T follicular helper cell (primary cell): Measurements from ENCODE around the gene AANAT.

Experiments used
- DNase-seq: peaks from one replicate; pipeline ENCODE4 v3.0.0-alpha.2; 2020; ENCODE audit warnings: low read depth
- total RNA-seq, 2 experiments: gene quantifications; one replicate each; lab custom pipeline; 2026; lab: John Stamatoyannopoulos, UW

The AANAT gene
- 0.06 to 0.09 reads per million in 2 experiments for total RNA-seq

GRCh38 chr17:76467366-76467765, at the start of gene AANAT:
Gene AANAT, plus strand, starts transcription at chr17:76467603. Its CDS starts 1,144 bp downstream, at chr17:76468747.
- DNase-seq: no peak

GRCh38 chr17:76419576-76420260, 47.7 kb upstream of the AANAT start:
- DNase-seq: no peak

GRCh38 chr17:76420356-76421043, 46.9 kb upstream of the AANAT start:
- DNase-seq: no peak

GRCh38 chr17:76421044-76421407, 46.4 kb upstream of the AANAT start:
- no peak for DNase-seq

- DNase-seq: no peak
These were observed 45.0 kb upstream of the AANAT start for GRCh38 chr17:76422406-76422805.

- DNase-seq: no peak
These were observed 44.5 kb upstream of the AANAT start for GRCh38 chr17:76422860-76423259.

- DNase-seq: no peak
These were observed 40.5 kb upstream of the AANAT start for GRCh38 chr17:76426853-76427252.

GRCh38 chr17:76427501-76428231, 39.7 kb upstream of the AANAT start:
- no peak for DNase-seq

- no peak for DNase-seq
These were observed 38.9 kb upstream of the AANAT start for GRCh38 chr17:76428511-76428910.

GRCh38 chr17:76431509-76431908, 35.9 kb upstream of the AANAT start:
- DNase-seq: no peak

GRCh38 chr17:76432004-76432403, 35.4 kb upstream of the AANAT start:
- no peak for DNase-seq

- DNase-seq: no peak
These were observed 34.6 kb upstream of the AANAT start for GRCh38 chr17:76432712-76433336.

GRCh38 chr17:76433693-76434092, 33.7 kb upstream of the AANAT start:
- DNase-seq: no peak

- no peak for DNase-seq
These were observed 32.5 kb upstream of the AANAT start for GRCh38 chr17:76434870-76435269.

- DNase-seq: no peak
These were observed 31.7 kb upstream of the AANAT start for GRCh38 chr17:76435751-76436150.

GRCh38 chr17:76437467-76438402, 29.7 kb upstream of the AANAT start:
- DNase-seq: no peak

- no peak for DNase-seq
These were observed 28.5 kb upstream of the AANAT start for GRCh38 chr17:76438906-76439305.

GRCh38 chr17:76439314-76439928, 28.0 kb upstream of the AANAT start:
- no peak for DNase-seq

GRCh38 chr17:76440751-76441362, 26.5 kb upstream of the AANAT start:
- DNase-seq: no peak

GRCh38 chr17:76441686-76442340, 25.6 kb upstream of the AANAT start:
- no peak for DNase-seq
